Uterus (tissue), 4 donors: ENCODE data around the gene TMEM63B. TPM values are rescaled to one million over a fixed set of nuclear protein-coding genes. Genes with fewer than 3 reads are reported as not detected.

Experiments
- DNase-seq, 2 donors: peaks; one replicate each; pipeline ENCODE4 v3.0.0-alpha.2; 2019 to 2020
- H3K27ac ChIP-seq, 2 donors: fragments of 200-600 bp; sonication (generic); 1 replicate in 1 of 2; 2 replicates in 1 of 2; pipeline ENCODE4 v1.5.1; 2016 to 2018
- H3K27me3 ChIP-seq, 2 donors: fragments of 200-600 bp; sonication (generic); one replicate each; pipeline ENCODE4 v1.5.1; 2018 to 2019; ENCODE audit warnings: control low read depth in 1 of 2
- H3K36me3 ChIP-seq, 2 donors: fragments of 200-600 bp; sonication (generic); one replicate each; pipeline ENCODE4 v1.5.1; 2019; ENCODE audit warnings: control low read depth in 1 of 2
- H3K4me1 ChIP-seq, 2 donors: fragments of 200-600 bp; sonication (generic); one replicate each; pipeline ENCODE4 v1.5.1; 2018 to 2019; ENCODE audit warnings: control low read depth in 1 of 2
- H3K4me3 ChIP-seq, 2 donors: fragments of 200-600 bp; sonication (generic); 1 replicate in 1 of 2; 2 replicates in 1 of 2; pipeline ENCODE4 v1.5.1; 2018 to 2019; ENCODE audit warnings: mild to moderate bottlenecking in 1 of 2
- H3K9me3 ChIP-seq, 2 donors: fragments of 200-600 bp; sonication (generic); one replicate each; pipeline ENCODE4 v1.5.1; 2019; ENCODE audit warnings: control low read depth in 1 of 2
- POLR2A ChIP-seq, 2 donors: fragments of 450-650 bp; IDR thresholded peaks; one replicate each; pipeline ENCODE4 v1.6.1; 2016; ENCODE audit warnings: antibody characterized with exemption in 2 of 2, mild to moderate bottlenecking in 1 of 2, moderate library complexity in 1 of 2
- intact Hi-C: fragments of 100-400 bp; cut with DNase I; formaldehyde crosslinking; loops from one replicate; pipeline ENCODE4 v1.15.1; 2023; ENCODE audit warnings: low total_unique reads
- total RNA-seq, 4 donors: library from RNA; depleted of rRNA in 3 of 4; stranded (reverse); fragments of >200 nt in 3 of 4; gene quantifications; one replicate each; pipeline versions ENCODE4 v1.1.0 to v1.2.4, GENCODE V29; 2014 to 2023
- TF ChIP-seq, protein P1 (sequence below), 4 experiments: fragments of 200-600 bp in 2 of 4; fragments of 450-650 bp in 2 of 4; sonication (generic) in 2 of 4; IDR thresholded peaks; one replicate each; pipeline ENCODE4 v1.5.1; 2016 to 2019; ENCODE audit warnings: antibody characterized with exemption in 4 of 4, mild to moderate bottlenecking in 2 of 4, moderate library complexity in 1 of 4
- donor health status: DM: yes; HTN: yes; CAD: no.

TMEM63B gene
- total RNA-seq, 4 donors from 2014 or later, result 0.77 to 24.9 (median 15.4) TPM

GRCh38 chr6:44108471-44108870 lies 18.9 kb upstream of the TMEM63B start:
- intact Hi-C loops, result no loop called here

DNA sequence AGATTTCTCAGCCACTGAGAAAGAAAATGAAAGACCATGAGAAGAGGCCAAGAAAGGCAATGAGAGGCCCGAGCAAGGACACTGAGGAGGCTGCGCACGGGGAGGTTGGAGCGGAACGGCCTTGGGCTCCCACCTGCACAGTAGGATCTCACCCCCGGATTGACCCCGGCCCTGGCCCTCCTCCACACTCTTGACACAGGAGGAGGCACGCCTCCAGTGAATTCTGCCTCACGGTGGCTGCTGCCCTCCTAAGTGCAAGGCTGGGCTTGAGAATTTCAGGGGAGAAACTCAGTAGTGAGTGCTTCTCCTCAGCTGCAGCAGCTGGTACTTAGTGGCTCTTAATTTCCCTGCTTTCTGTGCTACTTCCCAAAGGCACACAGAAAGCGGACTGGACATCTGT lies 18.1 kb upstream of the TMEM63B start:
- H3K36me3 ChIP-seq, result no peaks in the 10 kb centered on the region
- H3K27ac ChIP-seq, result peak overlapping the region in 1 of 2 donors; percentile 57
- H3K9me3 ChIP-seq, result no peaks in the 10 kb centered on the region
- H3K4me1 ChIP-seq, result no peaks in the 10 kb centered on the region
- intact Hi-C loops, result no loop called here
- DNase-seq, result no peak
- H3K4me3 ChIP-seq, result no peak overlapping the region
- TF ChIP-seq POLR2A (IDR thresholded peaks at IDR 0.05), result no peak
- TF ChIP-seq, protein P1, sequence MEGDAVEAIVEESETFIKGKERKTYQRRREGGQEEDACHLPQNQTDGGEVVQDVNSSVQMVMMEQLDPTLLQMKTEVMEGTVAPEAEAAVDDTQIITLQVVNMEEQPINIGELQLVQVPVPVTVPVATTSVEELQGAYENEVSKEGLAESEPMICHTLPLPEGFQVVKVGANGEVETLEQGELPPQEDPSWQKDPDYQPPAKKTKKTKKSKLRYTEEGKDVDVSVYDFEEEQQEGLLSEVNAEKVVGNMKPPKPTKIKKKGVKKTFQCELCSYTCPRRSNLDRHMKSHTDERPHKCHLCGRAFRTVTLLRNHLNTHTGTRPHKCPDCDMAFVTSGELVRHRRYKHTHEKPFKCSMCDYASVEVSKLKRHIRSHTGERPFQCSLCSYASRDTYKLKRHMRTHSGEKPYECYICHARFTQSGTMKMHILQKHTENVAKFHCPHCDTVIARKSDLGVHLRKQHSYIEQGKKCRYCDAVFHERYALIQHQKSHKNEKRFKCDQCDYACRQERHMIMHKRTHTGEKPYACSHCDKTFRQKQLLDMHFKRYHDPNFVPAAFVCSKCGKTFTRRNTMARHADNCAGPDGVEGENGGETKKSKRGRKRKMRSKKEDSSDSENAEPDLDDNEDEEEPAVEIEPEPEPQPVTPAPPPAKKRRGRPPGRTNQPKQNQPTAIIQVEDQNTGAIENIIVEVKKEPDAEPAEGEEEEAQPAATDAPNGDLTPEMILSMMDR (IDR thresholded peaks at IDR 0.05), result no peak
- H3K27me3 ChIP-seq, result no peaks in the 10 kb centered on the region

More at GRCh38 chr6:44108471-44108870, 18.9 kb upstream of the TMEM63B start:
- no peaks in the 10 kb centered on the region for H3K9me3 ChIP-seq
- H3K36me3 ChIP-seq, result no peaks in the 10 kb centered on the region
- no peak overlapping the region for H3K4me3 ChIP-seq
- H3K27me3 ChIP-seq, result no peaks in the 10 kb centered on the region
- H3K27ac ChIP-seq, result no peak overlapping the region
- no peak for DNase-seq
- TF ChIP-seq, protein P1 (IDR thresholded peaks at IDR 0.05), result no peak
- no peak for TF ChIP-seq POLR2A (IDR thresholded peaks at IDR 0.05)
- no peaks in the 10 kb centered on the region for H3K4me1 ChIP-seq

- no peaks in the 10 kb centered on the region for H3K36me3 ChIP-seq
- no peak overlapping the region for H3K4me3 ChIP-seq
- peak overlapping the region in 1 of 2 donors; percentile 57 for H3K27ac ChIP-seq
- TF ChIP-seq, protein P1 (IDR thresholded peaks at IDR 0.05), result no peak
- no peak for TF ChIP-seq POLR2A (IDR thresholded peaks at IDR 0.05)
- DNase-seq, result no peak
- H3K27me3 ChIP-seq, result no peaks in the 10 kb centered on the region
- no peaks in the 10 kb centered on the region for H3K9me3 ChIP-seq
- intact Hi-C loops, result no loop called here
- H3K4me1 ChIP-seq, result no peaks in the 10 kb centered on the region
Measured at GRCh38 chr6:44110005-44110676, 17.2 kb upstream of the TMEM63B start.

GRCh38 chr6:44110966-44111365 lies 16.4 kb upstream of the TMEM63B start:
- DNase-seq, result no peak
- Histone ChIP-seq H3K9me3 (no peaks in the 10 kb centered on the region), H3K27me3 (no peaks in the 10 kb centered on the region), H3K36me3 (no peaks in the 10 kb centered on the region), H3K4me3 (no peak overlapping the region), H3K27ac (peak overlapping the region in 1 of 2 donors; percentile 57), H3K4me1 (no peaks in the 10 kb centered on the region)
- TF ChIP-seq, protein P1 (IDR thresholded peaks at IDR 0.05), result no peak
- TF ChIP-seq POLR2A (IDR thresholded peaks at IDR 0.05), result no peak
- intact Hi-C loops, result no loop called here

- no peaks in the 10 kb centered on the region for H3K36me3 ChIP-seq
Measured at GRCh38 chr6:44111434-44112417, 15.6 kb upstream of the TMEM63B start.

More at GRCh38 chr6:44111434-44112417, 15.6 kb upstream of the TMEM63B start:
- H3K27ac ChIP-seq, result no peak overlapping the region
- H3K9me3 ChIP-seq, result no peaks in the 10 kb centered on the region
- H3K4me3 ChIP-seq, result no peak overlapping the region
- peaks cover 0 to under 1% of the 10 kb centered on the region in 2 donors for H3K4me1 ChIP-seq
- no peaks in the 10 kb centered on the region for H3K27me3 ChIP-seq
- no peak for DNase-seq
- no peak for TF ChIP-seq POLR2A (IDR thresholded peaks at IDR 0.05)
- TF ChIP-seq, protein P1 (IDR thresholded peaks at IDR 0.05), result no peak
- intact Hi-C loops, result no loop called here
